ENCODE results near the gene MXRA7. TPM values are rescaled to one million over a fixed set of nuclear protein-coding genes. Genes with fewer than 3 reads are reported as not detected.
A peak's percentile ranks its signal among the peaks of the same experiment; 100 is the strongest.
"Not testable (repeated sequence)": the region's sequence is repeated elsewhere in the genome, so short reads cannot be mapped to it uniquely, and the experiment has no call there.

The MXRA7 gene
- total RNA-seq, 4 donors from 2014 or later, result 24.3 to 43.0 (median 30.6) TPM

GRCh38 chr17:76726231-76726775, 15.5 kb upstream of the MXRA7 start, which contains the start of gene JMJD6:
Gene JMJD6 (minus strand): TSS chr17:76726606. CDS start chr17:76726475, 131 bp downstream.
- intact Hi-C loops (cut with DNase I; ENCODE audit: low total_unique reads), result loop anchor here (1.0 to 10.0 kb wide), 2 partner anchors 11 to 942 kb away; partner anchors contain the start of genes SRSF2 and UNK
- H3K9me3 ChIP-seq, result no peaks in the 10 kb centered on the region
- peak; percentile 98 for DNase-seq

GRCh38 chr17:76725580-76726230, 14.9 kb upstream of the MXRA7 start:
- peaks cover 0 to 40% of the 10 kb centered on the region in 2 donors for H3K36me3 ChIP-seq
- in situ Hi-C loops (cut with MboI; ENCODE audit: low sequenced_read_pairs in 4 of 4), result no loop called here
- peak overlapping the region; percentile 98 to 100 (median 100) for H3K27ac ChIP-seq
- H3K27me3 ChIP-seq, result no peaks in the 10 kb centered on the region
- ATAC-seq (peak; percentile 61 to 63), DNase-seq (peak; percentile 79 to 89)
- H3K4me1 ChIP-seq, result peaks cover 27 to 32% of the 10 kb centered on the region in 2 donors
- no peaks in the 10 kb centered on the region for H3K9me3 ChIP-seq
- no peak for TF ChIP-seq CTCF (IDR thresholded peaks at IDR 0.05 in 4 of 5, conservative IDR thresholded peaks at IDR 0.05 in 1 of 5)
- no peak for TF ChIP-seq POLR2A (IDR thresholded peaks at IDR 0.05)
- H3K4me3 ChIP-seq, result peak overlapping the region; percentile 83 to 99 (median 97)
- intact Hi-C loops (cut with DNase I; ENCODE audit: low total_unique reads), result loop anchor here (1.0 to 10.0 kb wide), 2 partner anchors 12 to 941 kb away; partner anchors contain the start of genes SRSF2 and UNK

More at GRCh38 chr17:76726231-76726775, 15.5 kb upstream of the MXRA7 start, which contains the start of gene JMJD6:
- ATAC-seq, result peak; percentile 86 to 88
- peak within 1 kb of the TSS; percentile 83 to 99 (median 97) for H3K4me3 ChIP-seq
- TF ChIP-seq CTCF (IDR thresholded peaks at IDR 0.05 in 4 of 5, conservative IDR thresholded peaks at IDR 0.05 in 1 of 5) (no peak), POLR2A (IDR thresholded peaks at IDR 0.05) (peak; percentile 86 to 97)
- peaks cover 0 to 37% of the 10 kb centered on the region in 2 donors for H3K36me3 ChIP-seq
- peak within 1 kb of the TSS; percentile 98 to 100 (median 100) for H3K27ac ChIP-seq
- in situ Hi-C loops (cut with MboI; ENCODE audit: low sequenced_read_pairs in 4 of 4), result no loop called here
- H3K4me1 ChIP-seq, result peaks cover 31 to 36% of the 10 kb centered on the region in 2 donors
- no peaks in the 10 kb centered on the region for H3K27me3 ChIP-seq

- intact Hi-C loops (cut with DNase I; ENCODE audit: low total_unique reads) (loop anchor here (10.0 kb wide), 1 partner anchor 939 kb away; the partner anchor contains the start of gene UNK), in situ Hi-C loops (cut with MboI; ENCODE audit: low sequenced_read_pairs in 4 of 4) (loop anchor here in 1 of 4 donors (25.0 kb wide), 1 partner anchor 162 kb away; a partner anchor contains a TSS)
- no peak for DNase-seq
- Histone ChIP-seq H3K27me3 (no peaks in the 10 kb centered on the region), H3K4me3 (no peak overlapping the region), H3K9me3 (no peaks in the 10 kb centered on the region), H3K4me1 (peaks cover 24 to 29% of the 10 kb centered on the region in 2 donors), H3K27ac (peak overlapping the region in 3 of 4 donors; percentile 98 to 100 (median 99)), H3K36me3 (peaks cover 0 to 59% of the 10 kb centered on the region in 2 donors)
- TF ChIP-seq CTCF (IDR thresholded peaks at IDR 0.05 in 4 of 5, conservative IDR thresholded peaks at IDR 0.05 in 1 of 5), result no peak
- TF ChIP-seq POLR2A (IDR thresholded peaks at IDR 0.05), result no peak
- no peak for ATAC-seq
Observed at GRCh38 chr17:76723812-76724211, 13.0 kb upstream of the MXRA7 start.

GRCh38 chr17:76722977-76723376, 12.2 kb upstream of the MXRA7 start:
- H3K36me3 ChIP-seq, result peaks cover 0 to 68% of the 10 kb centered on the region in 2 donors
- not testable (repeated sequence) for DNase-seq, ATAC-seq

More at GRCh38 chr17:76722977-76723376, 12.2 kb upstream of the MXRA7 start:
- not testable (repeated sequence) for H3K4me3 ChIP-seq, H3K27ac ChIP-seq, H3K9me3 ChIP-seq, H3K27me3 ChIP-seq
- in situ Hi-C loops (cut with MboI; ENCODE audit: low sequenced_read_pairs in 4 of 4) (loop anchor here in 1 of 4 donors (25.0 kb wide), 1 partner anchor 161 kb away; a partner anchor contains a TSS), intact Hi-C loops (cut with DNase I; ENCODE audit: low total_unique reads) (loop anchor here (10.0 kb wide), 1 partner anchor 938 kb away; the partner anchor contains the start of gene UNK)
- H3K4me1 ChIP-seq, result peaks cover 22 to 27% of the 10 kb centered on the region in 2 donors

All from gastrocnemius medialis (tissue), 4 donors.